ENCODE measurements around the gene CCNH.

Gene CCNH

GRCh38 chr5:87401626-87402025 lies 11.1 kb downstream of the CCNH start:
- no peak for DNase-seq

GRCh38 chr5:87400305-87400899 lies 12.3 kb downstream of the CCNH start:
- DNase-seq: peak; percentile 32

GRCh38 chr5:87399720-87400119 lies 13.0 kb downstream of the CCNH start:
- no peak for DNase-seq

GRCh38 chr5:87398981-87399614 lies 13.6 kb downstream of the CCNH start:
- DNase-seq: no peak

GRCh38 chr5:87394411-87395165 lies 18.1 kb downstream of the CCNH start:
- no peak for DNase-seq

GRCh38 chr5:87393331-87393730 lies 19.4 kb downstream of the CCNH start:
- no peak for DNase-seq

- no peak for DNase-seq
Observed at GRCh38 chr5:87392801-87393200, 19.9 kb downstream of the CCNH start.

- DNase-seq: no peak
Observed at GRCh38 chr5:87392170-87392569, 20.6 kb downstream of the CCNH start.

- no peak for DNase-seq
Observed at GRCh38 chr5:87390576-87391199, 22.0 kb downstream of the CCNH start.

GRCh38 chr5:87390075-87390474 lies 22.7 kb downstream of the CCNH start:
- DNase-seq: no peak

GRCh38 chr5:87389296-87390034 lies 23.3 kb downstream of the CCNH start:
- DNase-seq: no peak

- no peak for DNase-seq
Observed at GRCh38 chr5:87388129-87388528, 24.6 kb downstream of the CCNH start.

- no peak for DNase-seq
Observed at GRCh38 chr5:87385802-87386201, 26.9 kb downstream of the CCNH start.

GRCh38 chr5:87383216-87383615 lies 29.5 kb downstream of the CCNH start:
- DNase-seq: no peak

- no peak for DNase-seq
Observed at GRCh38 chr5:87382224-87382623, 30.5 kb downstream of the CCNH start.

GRCh38 chr5:87372705-87373104 lies 40.0 kb downstream of the CCNH start:
- DNase-seq: no peak

GRCh38 chr5:87369431-87369830 lies 43.3 kb downstream of the CCNH start:
- DNase-seq: no peak

GRCh38 chr5:87368601-87369000 lies 44.1 kb downstream of the CCNH start:
- no peak for DNase-seq

- no peak for DNase-seq
Observed at GRCh38 chr5:87367243-87367642, 45.5 kb downstream of the CCNH start.

GRCh38 chr5:87361536-87362213 lies 51.1 kb downstream of the CCNH start:
- no peak for DNase-seq

- DNase-seq: no peak
Observed at GRCh38 chr5:87361031-87361445, 51.7 kb downstream of the CCNH start.

GRCh38 chr5:87360132-87360531 lies 52.6 kb downstream of the CCNH start:
- DNase-seq: no peak

GRCh38 chr5:87359106-87359505 lies 53.6 kb downstream of the CCNH start:
- DNase-seq: no peak

Measured in COR-L47 (cell line).